ENCODE results near the gene LDB2.

GRCh38 chr4:16609170-16609758, 289.2 kb downstream of the LDB2 start:
- no peak for TF ChIP-seq POLR2A (IDR thresholded peaks at IDR 0.05)
- TF ChIP-seq CTCF (IDR thresholded peaks at IDR 0.05): no peak
- no peak for TF ChIP-seq EP300 (IDR thresholded peaks at IDR 0.05)

All from tibial nerve (tissue), 4 donors.